GM18502 (cell line): Measurements from ENCODE around the gene ARL15.
A peak's percentile ranks its signal among the peaks of the same experiment; 100 is the strongest.

Experiments used
- ATAC-seq: cut with Tn5 transposase; IDR thresholded peaks from one replicate; pipeline ENCODE4 v1.9.1; 2021; ENCODE audit warnings: mild to moderate bottlenecking; ENCODE audit not compliant: unreplicated experiment, poor library complexity

The ARL15 gene

DNA sequence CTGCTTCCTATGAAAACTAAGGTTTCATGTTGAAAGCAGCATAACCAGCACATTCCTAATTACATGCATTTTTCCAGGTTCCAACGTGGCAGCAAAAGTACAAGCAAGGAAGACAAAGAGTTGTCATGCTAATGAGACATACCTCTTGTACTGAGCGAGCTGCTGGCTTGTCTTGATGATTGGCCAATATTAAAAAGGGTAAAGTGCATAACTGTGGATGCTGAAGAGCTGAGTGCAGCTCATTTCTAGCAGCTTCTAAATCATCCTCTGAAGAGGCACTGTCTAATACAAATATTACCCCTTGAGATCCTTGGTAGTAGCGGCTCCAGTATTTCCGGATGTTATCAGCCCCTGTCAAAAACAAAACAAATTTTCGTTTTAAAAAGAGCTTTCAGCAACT lies 197.3 kb downstream of the ARL15 start:
- no peak for ATAC-seq

GRCh38 chr5:54109626-54110330 lies 200.6 kb downstream of the ARL15 start:
- ATAC-seq = no peak

DNA sequence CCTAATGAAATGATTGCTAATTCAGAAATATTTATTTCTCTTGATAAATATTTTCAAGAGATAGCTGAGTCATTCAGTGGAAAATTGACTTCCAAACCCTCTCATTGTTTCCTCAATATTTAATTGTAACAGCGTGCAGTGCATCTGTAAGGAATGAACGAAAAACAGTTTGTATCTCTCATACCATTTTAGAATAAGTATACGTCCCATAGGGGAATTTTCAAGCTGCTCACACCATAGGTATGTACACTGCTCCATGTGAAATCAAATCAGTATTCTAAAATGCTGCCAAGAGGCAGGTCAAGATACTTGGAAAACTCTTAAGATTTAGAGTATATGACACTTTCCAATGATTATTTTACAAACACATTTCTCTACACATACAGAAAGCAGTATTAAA lies 202.2 kb downstream of the ARL15 start:
- ATAC-seq = no peak

DNA sequence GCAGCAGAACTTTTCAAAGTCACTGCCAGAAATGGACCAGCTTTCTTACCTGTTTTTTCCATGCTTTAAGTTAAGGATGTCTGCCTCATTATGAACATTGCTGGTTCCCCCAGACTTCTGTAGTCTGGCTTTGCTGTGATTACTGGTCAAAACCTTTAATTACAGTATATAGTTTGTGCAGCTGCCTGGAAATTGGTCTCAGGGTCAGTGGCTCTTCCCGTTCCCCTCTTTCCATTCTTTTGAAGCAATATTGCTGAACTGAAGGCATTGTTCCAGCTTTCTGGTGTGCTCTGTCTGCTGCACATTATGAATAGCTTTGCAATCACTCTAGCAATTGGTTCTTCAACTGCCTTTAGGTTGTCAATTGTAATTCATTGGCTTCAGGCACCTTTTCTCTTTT lies 206.5 kb downstream of the ARL15 start:
- no peak for ATAC-seq

- no peak for ATAC-seq
Observed at GRCh38 chr5:54098267-54098666, 212.1 kb downstream of the ARL15 start.

- no peak for ATAC-seq
Observed at GRCh38 chr5:54095969-54096368, 214.4 kb downstream of the ARL15 start.

- no peak for ATAC-seq
Observed at GRCh38 chr5:54094706-54095105, 215.7 kb downstream of the ARL15 start.

DNA sequence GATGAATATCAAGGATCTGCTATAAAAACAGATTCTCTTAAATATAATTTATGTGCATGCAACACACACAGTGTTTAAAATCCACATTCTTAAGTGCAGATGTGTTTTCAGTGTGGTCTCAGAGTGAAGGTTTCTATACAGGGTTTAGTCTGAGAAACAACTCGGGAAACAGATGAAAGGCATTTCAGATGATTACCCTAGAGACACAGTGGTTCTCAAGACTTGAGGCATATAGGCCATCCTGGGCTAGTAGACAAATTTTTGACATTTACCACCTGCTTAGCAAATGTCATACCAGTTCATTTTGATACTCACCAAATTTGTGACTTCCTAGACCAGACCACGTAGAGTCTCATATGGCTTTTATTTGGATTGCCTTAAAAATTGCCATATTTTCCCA lies 216.5 kb downstream of the ARL15 start:
- no peak for ATAC-seq

DNA sequence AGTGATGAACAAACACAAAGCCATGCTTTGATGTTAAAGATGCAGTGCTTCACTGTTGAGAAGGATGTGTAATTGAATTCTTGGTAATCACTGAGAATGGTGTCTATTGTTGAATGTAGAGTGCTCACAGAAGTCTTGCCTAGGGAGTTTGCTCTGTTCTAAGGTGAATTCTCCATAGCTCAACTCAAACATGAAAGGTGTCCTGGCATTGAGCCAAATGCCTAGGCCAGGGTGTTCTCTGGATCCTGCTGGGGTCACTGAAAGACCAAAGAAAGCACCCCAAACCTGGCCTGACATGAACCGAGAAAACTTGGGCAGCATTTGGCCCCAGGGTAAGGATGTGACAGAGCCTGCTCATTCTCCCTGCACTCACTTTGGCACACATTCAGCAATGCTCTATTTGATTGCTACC lies 217.3 kb downstream of the ARL15 start:
- ATAC-seq = no peak

DNA sequence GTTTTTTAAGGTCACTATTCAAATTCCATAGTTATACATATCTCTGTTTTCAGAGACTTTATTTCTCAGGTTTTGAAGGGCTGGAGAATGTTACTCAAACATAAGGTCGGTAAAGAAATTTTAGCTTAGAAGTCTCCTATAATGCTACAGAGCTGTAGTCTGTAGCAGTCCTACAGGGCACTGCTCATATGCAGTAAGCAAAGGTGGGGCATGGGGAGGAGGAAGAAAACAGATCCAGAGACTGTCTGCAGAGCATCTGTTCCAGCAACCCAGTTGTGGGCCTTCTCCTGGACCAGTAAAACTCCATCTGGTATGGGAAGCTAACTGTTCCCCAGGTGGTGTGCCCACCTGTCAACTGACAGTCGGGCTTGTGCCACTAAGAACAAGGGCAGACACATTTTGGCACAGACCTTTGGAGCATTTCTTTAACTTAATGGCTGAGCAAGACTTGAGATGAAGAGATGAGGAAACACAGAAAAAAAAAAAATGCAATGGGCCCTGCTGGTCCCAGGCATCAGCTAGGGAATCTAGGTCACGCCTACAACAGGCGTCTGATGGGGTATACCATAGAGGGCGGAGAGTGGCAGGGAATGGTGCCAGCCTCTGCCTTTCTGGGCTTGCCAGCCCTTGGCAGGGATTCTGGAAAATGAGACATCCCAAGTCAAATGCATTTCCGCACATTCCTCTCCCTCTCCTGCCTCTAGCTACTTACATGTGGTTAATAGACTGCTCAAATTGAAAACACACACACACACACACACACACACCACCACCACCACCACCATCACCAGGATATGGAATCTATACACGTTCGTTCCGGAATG lies 218.9 kb downstream of the ARL15 start:
- ATAC-seq = no peak

GRCh38 chr5:54090495-54091120 lies 219.8 kb downstream of the ARL15 start:
- peak; percentile 64 for ATAC-seq

DNA sequence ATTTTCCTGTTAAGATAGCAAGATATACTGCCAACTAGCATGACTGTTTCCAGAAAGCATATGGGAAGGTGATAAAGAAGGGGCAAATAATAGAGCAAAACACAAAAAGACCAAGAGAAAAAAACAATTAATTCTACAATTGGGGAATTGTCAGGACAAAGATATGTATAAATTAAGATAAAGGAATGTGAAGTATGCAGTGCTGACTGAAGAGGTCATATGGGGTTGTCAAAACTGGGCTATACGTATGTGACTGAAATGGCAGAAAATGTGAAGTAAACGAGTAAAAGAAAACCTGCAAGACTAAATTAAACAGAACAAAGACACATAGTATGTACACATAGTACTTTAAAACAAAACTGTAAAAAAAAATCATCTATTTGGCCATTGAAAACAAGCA lies 222.3 kb downstream of the ARL15 start:
- no peak for ATAC-seq

- no peak for ATAC-seq
Observed at GRCh38 chr5:54087436-54087835, 222.9 kb downstream of the ARL15 start.

DNA sequence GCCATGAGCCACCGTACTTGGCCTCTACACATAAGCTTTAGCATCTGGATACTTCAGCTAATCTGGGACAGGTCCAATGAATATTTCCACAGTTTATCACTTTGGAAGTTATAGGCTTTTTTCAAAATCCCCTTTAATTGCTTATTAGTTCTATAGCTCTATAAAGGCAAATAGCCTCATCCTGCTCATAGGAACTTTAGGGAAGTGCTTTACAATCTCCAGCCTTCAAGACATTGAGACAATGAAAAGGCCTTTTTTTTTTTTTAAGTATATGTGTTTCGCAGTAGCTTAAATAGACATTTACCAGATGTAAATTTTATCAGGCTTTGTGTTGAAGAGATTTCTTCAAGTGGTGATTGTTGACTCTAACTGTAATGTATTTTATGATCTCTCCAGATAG lies 224.2 kb downstream of the ARL15 start:
- no peak for ATAC-seq

GRCh38 chr5:54084696-54085095 lies 225.7 kb downstream of the ARL15 start:
- no peak for ATAC-seq

GRCh38 chr5:54083851-54084250 lies 226.5 kb downstream of the ARL15 start:
- ATAC-seq = no peak

GRCh38 chr5:54083245-54083644 lies 227.1 kb downstream of the ARL15 start:
- ATAC-seq = no peak

GRCh38 chr5:54081415-54081814 lies 229.0 kb downstream of the ARL15 start:
- no peak for ATAC-seq

GRCh38 chr5:54080831-54081230 lies 229.5 kb downstream of the ARL15 start:
- ATAC-seq = no peak

DNA sequence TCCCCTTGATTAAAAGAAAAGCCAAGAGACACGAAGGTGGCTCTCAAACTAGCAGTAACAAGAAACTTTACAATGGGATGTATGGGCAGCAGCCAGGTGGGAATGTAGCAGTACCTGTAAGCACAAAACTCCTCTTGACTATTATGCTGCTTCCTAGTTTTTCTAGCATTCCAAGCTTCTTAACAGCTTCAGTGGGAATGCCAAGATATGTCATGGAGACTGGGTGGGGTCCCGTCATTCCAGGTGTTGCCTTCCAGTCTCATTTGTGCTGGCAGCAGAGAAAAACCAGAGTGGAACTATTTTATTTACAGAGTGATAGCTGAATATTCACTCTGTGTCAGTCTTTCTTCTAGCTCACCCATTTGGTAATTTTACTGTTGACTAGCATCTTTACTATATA lies 236.6 kb downstream of the ARL15 start:
- no peak for ATAC-seq

DNA sequence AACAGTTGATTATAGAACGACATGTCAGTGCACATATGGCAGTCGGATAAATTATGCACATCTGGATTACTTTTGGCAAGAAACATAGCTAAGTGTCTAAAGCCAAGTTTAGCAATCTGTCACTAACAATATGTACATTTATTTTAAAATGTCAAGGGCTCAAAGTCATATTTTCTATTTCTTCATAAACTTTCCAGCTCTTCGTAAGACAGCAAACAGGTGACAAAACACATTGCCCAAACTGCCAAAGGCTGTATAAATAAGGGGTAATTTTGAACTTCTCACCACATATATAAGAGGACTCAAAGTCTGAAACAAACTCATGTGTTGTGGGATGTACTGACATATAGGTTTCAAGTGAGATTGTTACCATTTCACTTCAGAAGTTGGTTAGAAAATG lies 237.2 kb downstream of the ARL15 start:
- no peak for ATAC-seq
